GM12872 (cell line): ENCODE measurements around the gene UBE2E2.

Experiments
- CTCF ChIP-seq: IDR thresholded peaks from 3 replicates; pipeline ENCODE4 v1.5.1; 2011; ENCODE audit warnings: low read depth, mild to moderate bottlenecking, low read length, moderate library complexity; ENCODE audit not compliant: insufficient read depth

UBE2E2 gene

GRCh38 chr3:23252122-23252521 is 49.0 kb downstream of the UBE2E2 start:
- no peak for TF ChIP-seq CTCF

GRCh38 chr3:23253214-23253613 is 50.1 kb downstream of the UBE2E2 start:
- TF ChIP-seq CTCF = no peak

- TF ChIP-seq CTCF = no peak
Measured at GRCh38 chr3:23254282-23254681, 51.2 kb downstream of the UBE2E2 start.

GRCh38 chr3:23254835-23255234 is 51.7 kb downstream of the UBE2E2 start:
- no peak for TF ChIP-seq CTCF

- TF ChIP-seq CTCF = no peak
Measured at GRCh38 chr3:23256741-23257435, 53.8 kb downstream of the UBE2E2 start.

GRCh38 chr3:23258110-23258509 is 55.0 kb downstream of the UBE2E2 start:
- TF ChIP-seq CTCF = no peak

- no peak for TF ChIP-seq CTCF
Measured at GRCh38 chr3:23259515-23259914, 56.4 kb downstream of the UBE2E2 start.
